SK-N-SH treated with all-trans-retinoic acid at 6 μM for 48 hours (cell line): ENCODE data around the gene TNS1.

ENCODE experiments used
- ATAC-seq: fragments of 200-7000 bp; cut with Tn5 transposase; 3 replicates; pipeline ENCODE4 v1.9.1; 2020; ENCODE audit warnings: mild to moderate bottlenecking, moderate library complexity
- ARNTL ChIP-seq: fragments of 450-650 bp; formaldehyde crosslinking; IDR thresholded peaks from 2 replicates; pipeline ENCODE4 v1.5.0; 2020; ENCODE audit warnings: low read depth, mild to moderate bottlenecking, moderate library complexity, borderline replicate concordance
- BACH2 ChIP-seq: fragments of 250-450 bp; sonication (Bioruptor Pico); IDR thresholded peaks from 2 replicates; pipeline ENCODE4 v1.9.0; 2021; ENCODE audit warnings: mild to moderate bottlenecking, borderline replicate concordance
- CSDC2 ChIP-seq: fragments of 250-450 bp; sonication (Bioruptor Pico); IDR thresholded peaks from 2 replicates; pipeline ENCODE4 v1.5.0; 2020; ENCODE audit warnings: mild to moderate bottlenecking, moderate library complexity
- ESRRG ChIP-seq: fragments of 250-450 bp; sonication (Bioruptor Pico); IDR thresholded peaks from 2 replicates; pipeline ENCODE4 v1.6.1; 2021; ENCODE audit warnings: mild to moderate bottlenecking
- GLIS3 ChIP-seq: fragments of 250-450 bp; sonication (Bioruptor Pico); IDR thresholded peaks from 2 replicates; pipeline ENCODE4 v1.5.0; 2020; ENCODE audit warnings: mild to moderate bottlenecking, moderate library complexity
- ISL1 ChIP-seq: fragments of 250-450 bp; sonication (Bioruptor Pico); IDR thresholded peaks from 2 replicates; pipeline ENCODE4 v2.1.2; 2022; ENCODE audit warnings: mild to moderate bottlenecking, moderate library complexity
- PPARA ChIP-seq: fragments of 250-450 bp; sonication (Bioruptor Pico); IDR thresholded peaks from 2 replicates; pipeline ENCODE4 v1.5.0; 2020; ENCODE audit warnings: mild to moderate bottlenecking, borderline replicate concordance
- RARB ChIP-seq: fragments of 250-450 bp; sonication (Bioruptor Pico); IDR thresholded peaks from 2 replicates; pipeline ENCODE4 v1.8.0; 2021; ENCODE audit warnings: mild to moderate bottlenecking, moderate library complexity
- SNAI2 ChIP-seq: fragments of 250-450 bp; sonication (Bioruptor Pico); IDR thresholded peaks from 2 replicates; pipeline ENCODE4 v1.5.0; 2020; ENCODE audit warnings: mild to moderate bottlenecking, moderate library complexity
- TCF4 ChIP-seq: fragments of 250-450 bp; sonication (Bioruptor Pico); IDR thresholded peaks from 2 replicates; pipeline ENCODE4 v1.8.0; 2021; ENCODE audit warnings: mild to moderate bottlenecking, moderate library complexity, borderline replicate concordance
- TOX ChIP-seq: fragments of 250-450 bp; sonication (Bioruptor Pico); IDR thresholded peaks from 2 replicates; pipeline ENCODE4 v1.8.0; 2021; ENCODE audit warnings: mild to moderate bottlenecking, moderate library complexity, borderline replicate concordance
- ZC3H10 ChIP-seq: fragments of 250-450 bp; sonication (Bioruptor Pico); IDR thresholded peaks from 2 replicates; pipeline ENCODE4 v1.5.1; 2021; ENCODE audit warnings: mild to moderate bottlenecking, moderate library complexity
- ZFP3 ChIP-seq: fragments of 250-450 bp; sonication (Bioruptor Pico); IDR thresholded peaks from 2 replicates; pipeline ENCODE4 v1.5.0; 2020; ENCODE audit warnings: mild to moderate bottlenecking, moderate library complexity
- ZFP30 ChIP-seq: fragments of 450-650 bp; formaldehyde crosslinking; IDR thresholded peaks from 2 replicates; pipeline ENCODE4 v1.5.0; 2022; ENCODE audit warnings: mild to moderate bottlenecking, moderate library complexity
- ZNF565 ChIP-seq: fragments of 450-650 bp; formaldehyde crosslinking; conservative IDR thresholded peaks from 2 replicates; pipeline ENCODE4 v1.5.0; 2020; ENCODE audit warnings: low read depth, mild to moderate bottlenecking, moderate library complexity
- ZNF70 ChIP-seq: fragments of 450-650 bp; formaldehyde crosslinking; IDR thresholded peaks from 2 replicates; pipeline ENCODE4 v1.5.0; 2020; ENCODE audit warnings: mild to moderate bottlenecking, moderate library complexity
- ZNF8 ChIP-seq: fragments of 450-650 bp; formaldehyde crosslinking; IDR thresholded peaks from 2 replicates; pipeline ENCODE4 v1.5.0; 2020; ENCODE audit warnings: mild to moderate bottlenecking, moderate library complexity
- TF ChIP-seq, protein P1 (sequence below): fragments of 250-450 bp; sonication (Bioruptor Pico); IDR thresholded peaks from 2 replicates; pipeline ENCODE4 v1.8.0; 2020; ENCODE audit warnings: mild to moderate bottlenecking, moderate library complexity, borderline replicate concordance
- TF ChIP-seq, protein P2 (sequence below): fragments of 250-450 bp; sonication (Bioruptor Pico); IDR thresholded peaks from 2 replicates; pipeline ENCODE4 v1.8.0; 2021; ENCODE audit warnings: low read depth, mild to moderate bottlenecking, moderate library complexity, borderline replicate concordance
- TF ChIP-seq, protein P3 (sequence below): fragments of 250-450 bp; sonication (Bioruptor Pico); IDR thresholded peaks from 2 replicates; pipeline ENCODE4 v1.5.0; 2020; ENCODE audit warnings: mild to moderate bottlenecking, moderate library complexity
- TF ChIP-seq, protein P4 (sequence below): fragments of 250-450 bp; sonication (Bioruptor Pico); IDR thresholded peaks from 2 replicates; pipeline ENCODE4 v1.5.1; 2020; ENCODE audit warnings: low read depth, mild to moderate bottlenecking, moderate library complexity
- TF ChIP-seq, protein P5 (sequence below): fragments of 250-450 bp; sonication (Bioruptor Pico); IDR thresholded peaks from 2 replicates; pipeline ENCODE4 v1.5.1; 2021; ENCODE audit warnings: mild to moderate bottlenecking, moderate library complexity

The TNS1 gene

DNA sequence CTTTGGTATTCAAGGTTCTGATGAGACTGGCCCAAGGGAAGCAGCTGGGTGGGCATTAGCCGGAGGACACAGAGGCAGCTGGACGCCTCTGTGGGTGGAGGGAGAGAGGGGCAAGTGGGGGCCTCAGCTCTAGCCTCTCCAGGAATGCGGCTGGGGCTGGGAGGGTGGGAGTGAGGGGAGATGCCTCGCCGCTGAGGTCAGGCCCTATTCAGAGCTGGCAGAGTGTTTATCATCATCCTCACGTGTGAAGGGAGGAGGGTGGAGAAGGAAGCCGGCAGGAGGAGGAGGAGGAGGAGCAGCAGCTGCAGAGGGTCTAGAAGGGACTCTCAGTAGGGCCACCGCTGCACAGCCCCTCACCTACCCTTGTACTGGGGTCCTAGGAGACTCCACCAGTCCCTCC is 43.1 kb downstream of the TNS1 start:
- TF ChIP-seq ZNF565 (CRISPR knock-in tag): no peak
- no peak for TF ChIP-seq ZNF70 (CRISPR knock-in tag)
- TF ChIP-seq ZC3H10: no peak
- TF ChIP-seq, protein P1, sequence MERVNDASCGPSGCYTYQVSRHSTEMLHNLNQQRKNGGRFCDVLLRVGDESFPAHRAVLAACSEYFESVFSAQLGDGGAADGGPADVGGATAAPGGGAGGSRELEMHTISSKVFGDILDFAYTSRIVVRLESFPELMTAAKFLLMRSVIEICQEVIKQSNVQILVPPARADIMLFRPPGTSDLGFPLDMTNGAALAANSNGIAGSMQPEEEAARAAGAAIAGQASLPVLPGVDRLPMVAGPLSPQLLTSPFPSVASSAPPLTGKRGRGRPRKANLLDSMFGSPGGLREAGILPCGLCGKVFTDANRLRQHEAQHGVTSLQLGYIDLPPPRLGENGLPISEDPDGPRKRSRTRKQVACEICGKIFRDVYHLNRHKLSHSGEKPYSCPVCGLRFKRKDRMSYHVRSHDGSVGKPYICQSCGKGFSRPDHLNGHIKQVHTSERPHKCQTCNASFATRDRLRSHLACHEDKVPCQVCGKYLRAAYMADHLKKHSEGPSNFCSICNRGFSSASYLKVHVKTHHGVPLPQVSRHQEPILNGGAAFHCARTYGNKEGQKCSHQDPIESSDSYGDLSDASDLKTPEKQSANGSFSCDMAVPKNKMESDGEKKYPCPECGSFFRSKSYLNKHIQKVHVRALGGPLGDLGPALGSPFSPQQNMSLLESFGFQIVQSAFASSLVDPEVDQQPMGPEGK: no peak
- TF ChIP-seq, protein P2, sequence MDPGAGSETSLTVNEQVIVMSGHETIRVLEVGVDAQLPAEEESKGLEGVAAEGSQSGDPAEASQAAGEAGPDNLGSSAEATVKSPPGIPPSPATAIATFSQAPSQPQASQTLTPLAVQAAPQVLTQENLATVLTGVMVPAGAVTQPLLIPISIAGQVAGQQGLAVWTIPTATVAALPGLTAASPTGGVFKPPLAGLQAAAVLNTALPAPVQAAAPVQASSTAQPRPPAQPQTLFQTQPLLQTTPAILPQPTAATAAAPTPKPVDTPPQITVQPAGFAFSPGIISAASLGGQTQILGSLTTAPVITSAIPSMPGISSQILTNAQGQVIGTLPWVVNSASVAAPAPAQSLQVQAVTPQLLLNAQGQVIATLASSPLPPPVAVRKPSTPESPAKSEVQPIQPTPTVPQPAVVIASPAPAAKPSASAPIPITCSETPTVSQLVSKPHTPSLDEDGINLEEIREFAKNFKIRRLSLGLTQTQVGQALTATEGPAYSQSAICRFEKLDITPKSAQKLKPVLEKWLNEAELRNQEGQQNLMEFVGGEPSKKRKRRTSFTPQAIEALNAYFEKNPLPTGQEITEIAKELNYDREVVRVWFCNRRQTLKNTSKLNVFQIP (CRISPR knock-in tag): no peak
- TF ChIP-seq ESRRG (CRISPR knock-in tag): no peak
- no peak for TF ChIP-seq ISL1 (CRISPR knock-in tag)
- TF ChIP-seq ZFP3 (CRISPR knock-in tag): no peak
- TF ChIP-seq, protein P3, sequence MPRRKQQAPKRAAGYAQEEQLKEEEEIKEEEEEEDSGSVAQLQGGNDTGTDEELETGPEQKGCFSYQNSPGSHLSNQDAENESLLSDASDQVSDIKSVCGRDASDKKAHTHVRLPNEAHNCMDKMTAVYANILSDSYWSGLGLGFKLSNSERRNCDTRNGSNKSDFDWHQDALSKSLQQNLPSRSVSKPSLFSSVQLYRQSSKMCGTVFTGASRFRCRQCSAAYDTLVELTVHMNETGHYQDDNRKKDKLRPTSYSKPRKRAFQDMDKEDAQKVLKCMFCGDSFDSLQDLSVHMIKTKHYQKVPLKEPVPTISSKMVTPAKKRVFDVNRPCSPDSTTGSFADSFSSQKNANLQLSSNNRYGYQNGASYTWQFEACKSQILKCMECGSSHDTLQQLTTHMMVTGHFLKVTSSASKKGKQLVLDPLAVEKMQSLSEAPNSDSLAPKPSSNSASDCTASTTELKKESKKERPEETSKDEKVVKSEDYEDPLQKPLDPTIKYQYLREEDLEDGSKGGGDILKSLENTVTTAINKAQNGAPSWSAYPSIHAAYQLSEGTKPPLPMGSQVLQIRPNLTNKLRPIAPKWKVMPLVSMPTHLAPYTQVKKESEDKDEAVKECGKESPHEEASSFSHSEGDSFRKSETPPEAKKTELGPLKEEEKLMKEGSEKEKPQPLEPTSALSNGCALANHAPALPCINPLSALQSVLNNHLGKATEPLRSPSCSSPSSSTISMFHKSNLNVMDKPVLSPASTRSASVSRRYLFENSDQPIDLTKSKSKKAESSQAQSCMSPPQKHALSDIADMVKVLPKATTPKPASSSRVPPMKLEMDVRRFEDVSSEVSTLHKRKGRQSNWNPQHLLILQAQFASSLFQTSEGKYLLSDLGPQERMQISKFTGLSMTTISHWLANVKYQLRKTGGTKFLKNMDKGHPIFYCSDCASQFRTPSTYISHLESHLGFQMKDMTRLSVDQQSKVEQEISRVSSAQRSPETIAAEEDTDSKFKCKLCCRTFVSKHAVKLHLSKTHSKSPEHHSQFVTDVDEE: no peak
- no peak for TF ChIP-seq TCF4
- no peak for TF ChIP-seq SNAI2
- no peak for TF ChIP-seq ZFP30 (CRISPR knock-in tag)
- TF ChIP-seq GLIS3: no peak
- TF ChIP-seq TOX (CRISPR knock-in tag): no peak
- no peak for TF ChIP-seq BACH2 (CRISPR knock-in tag)
- TF ChIP-seq, protein P4, sequence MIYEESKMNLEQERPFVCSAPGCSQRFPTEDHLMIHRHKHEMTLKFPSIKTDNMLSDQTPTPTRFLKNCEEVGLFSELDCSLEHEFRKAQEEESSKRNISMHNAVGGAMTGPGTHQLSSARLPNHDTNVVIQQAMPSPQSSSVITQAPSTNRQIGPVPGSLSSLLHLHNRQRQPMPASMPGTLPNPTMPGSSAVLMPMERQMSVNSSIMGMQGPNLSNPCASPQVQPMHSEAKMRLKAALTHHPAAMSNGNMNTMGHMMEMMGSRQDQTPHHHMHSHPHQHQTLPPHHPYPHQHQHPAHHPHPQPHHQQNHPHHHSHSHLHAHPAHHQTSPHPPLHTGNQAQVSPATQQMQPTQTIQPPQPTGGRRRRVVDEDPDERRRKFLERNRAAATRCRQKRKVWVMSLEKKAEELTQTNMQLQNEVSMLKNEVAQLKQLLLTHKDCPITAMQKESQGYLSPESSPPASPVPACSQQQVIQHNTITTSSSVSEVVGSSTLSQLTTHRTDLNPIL (CRISPR knock-in tag): no peak
- TF ChIP-seq ZNF8 (CRISPR knock-in tag): no peak
- no peak for ATAC-seq

DNA sequence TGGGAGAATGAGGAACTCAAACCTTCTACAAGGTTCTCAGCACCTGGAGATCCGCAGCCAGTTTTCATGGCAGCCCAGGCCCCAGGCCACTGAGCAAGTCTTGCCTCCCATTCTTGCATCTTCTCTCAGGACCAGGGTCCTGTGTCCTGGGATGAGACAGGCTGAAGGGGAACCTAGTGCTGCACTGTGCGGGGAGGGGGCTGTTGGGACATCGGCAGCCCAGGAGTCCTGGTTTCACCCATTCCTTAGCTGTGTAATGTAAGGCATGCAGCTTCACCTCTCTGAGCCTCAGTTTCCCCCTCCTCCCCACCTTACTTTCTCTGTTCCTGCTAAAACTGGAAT is 43.9 kb downstream of the TNS1 start:
- TF ChIP-seq RARB (CRISPR knock-in tag) (no peak), ZNF70 (CRISPR knock-in tag) (no peak), TCF4 (no peak), ZFP3 (CRISPR knock-in tag) (no peak)
- TF ChIP-seq, protein P5, sequence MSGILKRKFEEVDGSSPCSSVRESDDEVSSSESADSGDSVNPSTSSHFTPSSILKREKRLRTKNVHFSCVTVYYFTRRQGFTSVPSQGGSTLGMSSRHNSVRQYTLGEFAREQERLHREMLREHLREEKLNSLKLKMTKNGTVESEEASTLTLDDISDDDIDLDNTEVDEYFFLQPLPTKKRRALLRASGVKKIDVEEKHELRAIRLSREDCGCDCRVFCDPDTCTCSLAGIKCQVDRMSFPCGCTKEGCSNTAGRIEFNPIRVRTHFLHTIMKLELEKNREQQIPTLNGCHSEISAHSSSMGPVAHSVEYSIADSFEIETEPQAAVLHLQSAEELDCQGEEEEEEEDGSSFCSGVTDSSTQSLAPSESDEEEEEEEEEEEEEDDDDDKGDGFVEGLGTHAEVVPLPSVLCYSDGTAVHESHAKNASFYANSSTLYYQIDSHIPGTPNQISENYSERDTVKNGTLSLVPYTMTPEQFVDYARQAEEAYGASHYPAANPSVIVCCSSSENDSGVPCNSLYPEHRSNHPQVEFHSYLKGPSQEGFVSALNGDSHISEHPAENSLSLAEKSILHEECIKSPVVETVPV: no peak
- TF ChIP-seq, protein P2 (CRISPR knock-in tag): no peak
- ATAC-seq: no peak

DNA sequence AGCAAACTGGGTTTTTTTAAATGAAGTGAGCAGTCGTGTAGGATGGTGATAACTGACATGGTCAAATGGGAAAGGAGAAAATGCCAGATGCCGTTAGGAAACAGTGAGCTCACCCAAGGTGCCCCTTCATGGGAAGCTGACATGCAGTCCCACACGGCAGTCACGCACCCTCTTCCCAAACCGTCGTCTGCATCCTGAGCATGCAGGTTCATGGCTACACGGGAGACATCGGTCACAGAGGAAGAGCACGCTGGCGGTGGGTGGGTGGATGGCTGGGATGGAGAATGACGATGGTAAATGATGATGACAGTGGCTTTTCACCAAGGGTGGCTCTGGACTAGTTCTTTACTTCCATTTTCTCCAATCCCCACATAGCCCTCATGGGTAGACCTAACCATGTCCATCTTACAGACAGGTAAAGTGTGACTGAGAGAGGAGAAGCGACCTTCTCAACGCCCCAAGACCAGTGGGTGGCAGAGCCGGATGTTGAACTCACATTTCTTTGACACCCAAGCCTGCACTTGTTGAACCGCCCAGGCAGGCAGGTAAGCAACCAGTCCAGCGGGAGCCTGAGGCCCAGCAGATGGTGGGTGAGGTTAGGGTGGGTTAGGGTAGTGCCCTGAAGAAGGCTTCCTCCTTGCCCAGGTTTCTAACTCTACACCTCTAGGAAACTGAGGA is 44.5 kb downstream of the TNS1 start:
- no peak for TF ChIP-seq BACH2 (CRISPR knock-in tag)
- TF ChIP-seq ZNF565 (CRISPR knock-in tag): no peak
- no peak for TF ChIP-seq TOX (CRISPR knock-in tag)
- TF ChIP-seq ZNF8 (CRISPR knock-in tag): no peak
- TF ChIP-seq SNAI2: no peak
- no peak for TF ChIP-seq ISL1 (CRISPR knock-in tag)
- no peak for TF ChIP-seq ARNTL (CRISPR knock-in tag)
- no peak for TF ChIP-seq RARB (CRISPR knock-in tag)
- no peak for TF ChIP-seq CSDC2
- TF ChIP-seq, protein P2 (CRISPR knock-in tag): no peak
- TF ChIP-seq PPARA (CRISPR knock-in tag): no peak
- TF ChIP-seq ZC3H10: no peak
- TF ChIP-seq ZNF70 (CRISPR knock-in tag): no peak
- TF ChIP-seq ESRRG (CRISPR knock-in tag): no peak

More for the DNA sequence above, 44.5 kb downstream of the TNS1 start:
- ATAC-seq: no peak
